ENCODE measurements around the gene NEK4. TPM values are rescaled to one million over a fixed set of nuclear protein-coding genes. Genes with fewer than 3 reads are reported as not detected.

Gene NEK4
- total and polyA plus RNA-seq, 10 of the 15 experiments (the other 5 are each of a cell fraction or from before 2014, with no cell fraction given) = 7.0 to 29.1 (median 16.4) TPM

- no peak for TF ChIP-seq ZBTB40 (IDR thresholded peaks at IDR 0.05; ENCODE audit: borderline replicate concordance)
- TF ChIP-seq PAX5 (IDR thresholded peaks at IDR 0.05; ENCODE audit: borderline replicate concordance, low read depth, low read length) = no peak
- no peak for TF ChIP-seq HDAC2 (IDR thresholded peaks at IDR 0.05)
- TF ChIP-seq ZSCAN29 (IDR thresholded peaks at IDR 0.05) = no peak
- TF ChIP-seq PML (IDR thresholded peaks at IDR 0.05; ENCODE audit: low read length) = peak; percentile 68
- TF ChIP-seq SRF (IDR thresholded peaks at IDR 0.05; ENCODE audit: low read depth in 2 of 2, low read length in 2 of 2) = no peak
- TF ChIP-seq E2F8 (IDR thresholded peaks at IDR 0.05; ENCODE audit: low read depth, partially characterized antibody) = no peak
- TF ChIP-seq NBN (IDR thresholded peaks at IDR 0.05) = no peak
- 0 out of 2 replicates have a peak, but pooled peaks have one; percentile 24 for TF ChIP-seq GABPA (IDR thresholded peaks at IDR 0.05; ENCODE audit: low read depth)
- TF ChIP-seq SREBF2 (IDR thresholded peaks at IDR 0.05; ENCODE audit: low read length) = no peak
- peak; percentile 33; the same call in 1 of the 2 replicates for TF ChIP-seq EED (IDR thresholded peaks at IDR 0.05; ENCODE audit: low read depth)
- TF ChIP-seq SMC3 (IDR thresholded peaks at IDR 0.05; ENCODE audit: borderline replicate concordance, low read length) = no peak
- TF ChIP-seq RUNX3 (IDR thresholded peaks at IDR 0.05; ENCODE audit: low read length) = peak; percentile 87
- no peak for TF ChIP-seq BRCA1 (IDR thresholded peaks at IDR 0.05; ENCODE audit: low read depth, low read length)
- TF ChIP-seq ZNF274 (IDR thresholded peaks at IDR 0.05; ENCODE audit: insufficient read depth, insufficient read length) = no peak
- 0 out of 2 replicates have a peak, but pooled peaks have one; percentile 48 for TF ChIP-seq CREB1 (IDR thresholded peaks at IDR 0.05; ENCODE audit: low read depth)
- TF ChIP-seq TBL1XR1 (IDR thresholded peaks at IDR 0.05; ENCODE audit: low read depth, low read length) = 0 out of 2 replicates have a peak, but pooled peaks have one; percentile 48
- peak; percentile 40; the same call in 1 of the 2 replicates for TF ChIP-seq JUNB (IDR thresholded peaks at IDR 0.05)
- TF ChIP-seq STAT3 (IDR thresholded peaks at IDR 0.05; ENCODE audit: low read depth, low read length) = no peak
- TF ChIP-seq NR2C1 (IDR thresholded peaks at IDR 0.05) = no peak
Measured at GRCh38 chr3:52707585-52707984, 63.2 kb downstream of the NEK4 start (continued).

Measured in GM12878 (cell line).